Stimulated activated effector memory CD8-positive, alpha-beta T cell treated with anti-CD3 and anti-CD28 coated beads, Interleukin-12 subunit alpha, Interleukin-12 subunit beta, amount 100 ng/mL, for 72 hours (primary cell): ENCODE data around the gene SPP1.
"Not testable (repeated sequence)": the region's sequence is repeated elsewhere in the genome, so short reads cannot be mapped to it uniquely, and the experiment has no call there.

Experiments used
- ATAC-seq: fragments of 150-1000 bp; cut with Tn5 transposase; 2 replicates; pipeline ENCODE4 v1.10.0; 2021
- DNase-seq, 2 donors: peaks; one replicate each; pipeline ENCODE4 v3.0.0; 2021 to 2022; ENCODE audit warnings: low spot score in 2 of 2
- H3K27ac Mint-ChIP-seq: one replicate; pipeline ENCODE4 v1.8.0; 2022; ENCODE audit warnings: mild to moderate bottlenecking, mixed read lengths
- H3K36me3 Mint-ChIP-seq: one replicate; pipeline ENCODE4 v1.8.0; 2022; ENCODE audit warnings: mild to moderate bottlenecking, mixed read lengths
- H3K4me1 Mint-ChIP-seq: one replicate; pipeline ENCODE4 v1.8.0; 2022; ENCODE audit warnings: mixed read lengths
- H3K4me3 Mint-ChIP-seq: one replicate; pipeline ENCODE4 v1.8.0; 2022; ENCODE audit warnings: mild to moderate bottlenecking, mixed read lengths
- H3K9me3 Mint-ChIP-seq: one replicate; pipeline ENCODE4 v1.8.0; 2022; ENCODE audit warnings: mixed read lengths

Gene SPP1

GRCh38 chr4:87973283-87974169, 2.0 kb upstream of the SPP1 start:
- no peaks in the 10 kb centered on the region for H3K9me3 Mint-ChIP-seq
- no peaks in the 10 kb centered on the region for H3K36me3 Mint-ChIP-seq
- peak; percentile 68 for ATAC-seq
- H3K27ac Mint-ChIP-seq, result no peak overlapping the region
- peaks cover 6% of the 10 kb centered on the region for H3K4me1 Mint-ChIP-seq
- no peak for DNase-seq
- no peak overlapping the region for H3K4me3 Mint-ChIP-seq

- DNase-seq (no peak), ATAC-seq (no peak)
- H3K4me3 Mint-ChIP-seq, result no peak overlapping the region
- H3K36me3 Mint-ChIP-seq, result no peaks in the 10 kb centered on the region
- no peak overlapping the region for H3K27ac Mint-ChIP-seq
- peaks cover 6% of the 10 kb centered on the region for H3K4me1 Mint-ChIP-seq
- no peaks in the 10 kb centered on the region for H3K9me3 Mint-ChIP-seq
Measured at GRCh38 chr4:87974856-87975462, 555 bp upstream of the SPP1 start.

- Mint-ChIP-seq H3K4me3 (no peak overlapping the region), H3K9me3 (no peaks in the 10 kb centered on the region), H3K27ac (no peak overlapping the region), H3K36me3 (no peaks in the 10 kb centered on the region), H3K4me1 (peaks cover 6% of the 10 kb centered on the region)
- ATAC-seq (no peak), DNase-seq (no peak)
Measured at GRCh38 chr4:87977521-87978278, 2.2 kb downstream of the SPP1 start.

GRCh38 chr4:87978681-87979080, 3.2 kb downstream of the SPP1 start:
- Mint-ChIP-seq H3K4me1 (peaks cover 6% of the 10 kb centered on the region), H3K36me3 (no peaks in the 10 kb centered on the region), H3K9me3 (no peaks in the 10 kb centered on the region), H3K4me3 (no peak overlapping the region), H3K27ac (no peak overlapping the region)
- peak; percentile 36 for ATAC-seq
- DNase-seq, result no peak

- Mint-ChIP-seq H3K4me1 (peaks cover 6% of the 10 kb centered on the region), H3K9me3 (no peaks in the 10 kb centered on the region), H3K27ac (no peak overlapping the region), H3K36me3 (no peaks in the 10 kb centered on the region), H3K4me3 (no peak overlapping the region)
- no peak for DNase-seq
- ATAC-seq, result no peak
Measured at GRCh38 chr4:87979810-87980209, 4.3 kb downstream of the SPP1 start.

- Mint-ChIP-seq H3K36me3 (no peaks in the 10 kb centered on the region), H3K27ac (no peak overlapping the region), H3K4me1 (peaks cover 5% of the 10 kb centered on the region), H3K4me3 (no peak overlapping the region), H3K9me3 (no peaks in the 10 kb centered on the region)
- DNase-seq (no peak), ATAC-seq (no peak)
Measured at GRCh38 chr4:87981486-87981885, 6.0 kb downstream of the SPP1 start.

- no peaks in the 10 kb centered on the region for H3K9me3 Mint-ChIP-seq
- DNase-seq (no peak), ATAC-seq (no peak)
- peaks cover 5% of the 10 kb centered on the region for H3K4me1 Mint-ChIP-seq
- no peak overlapping the region for H3K4me3 Mint-ChIP-seq
- H3K27ac Mint-ChIP-seq, result no peak overlapping the region
- H3K36me3 Mint-ChIP-seq, result no peaks in the 10 kb centered on the region
Measured at GRCh38 chr4:87982036-87982435, 6.5 kb downstream of the SPP1 start.

GRCh38 chr4:87982446-87983010, 7.0 kb downstream of the SPP1 start:
- no peaks in the 10 kb centered on the region for H3K9me3 Mint-ChIP-seq
- no peaks in the 10 kb centered on the region for H3K36me3 Mint-ChIP-seq
- peaks cover 5% of the 10 kb centered on the region for H3K4me1 Mint-ChIP-seq
- no peak overlapping the region for H3K27ac Mint-ChIP-seq
- no peak for DNase-seq
- no peak overlapping the region for H3K4me3 Mint-ChIP-seq
- ATAC-seq, result no peak

GRCh38 chr4:87983996-87984395, 8.5 kb downstream of the SPP1 start:
- H3K4me1 Mint-ChIP-seq, result peaks cover 5% of the 10 kb centered on the region
- H3K36me3 Mint-ChIP-seq, result no peaks in the 10 kb centered on the region
- no peaks in the 10 kb centered on the region for H3K9me3 Mint-ChIP-seq
- ATAC-seq (no peak), DNase-seq (no peak)
- H3K27ac Mint-ChIP-seq, result no peak overlapping the region
- no peak overlapping the region for H3K4me3 Mint-ChIP-seq

- H3K4me3 Mint-ChIP-seq, result no peak overlapping the region
- peak; percentile 90 for ATAC-seq
- peak; percentile 24 to 58 for DNase-seq
- no peaks in the 10 kb centered on the region for H3K9me3 Mint-ChIP-seq
- no peak overlapping the region for H3K27ac Mint-ChIP-seq
- peaks cover 5% of the 10 kb centered on the region for H3K4me1 Mint-ChIP-seq
- H3K36me3 Mint-ChIP-seq, result no peaks in the 10 kb centered on the region
Measured at GRCh38 chr4:87985097-87985886, 9.8 kb downstream of the SPP1 start.

- Mint-ChIP-seq H3K4me3 (no peak overlapping the region), H3K36me3 (no peaks in the 10 kb centered on the region), H3K27ac (no peak overlapping the region), H3K4me1 (peaks cover 5% of the 10 kb centered on the region), H3K9me3 (no peaks in the 10 kb centered on the region)
- DNase-seq (no peak), ATAC-seq (no peak)
Measured at GRCh38 chr4:87985887-87986200, 10.3 kb downstream of the SPP1 start.

GRCh38 chr4:87986508-87986907, 11.0 kb downstream of the SPP1 start:
- Mint-ChIP-seq H3K4me3 (no peak overlapping the region), H3K4me1 (peaks cover 5% of the 10 kb centered on the region), H3K9me3 (no peaks in the 10 kb centered on the region), H3K36me3 (no peaks in the 10 kb centered on the region), H3K27ac (no peak overlapping the region)
- ATAC-seq (no peak), DNase-seq (no peak)

- ATAC-seq, result no peak
- DNase-seq, result no peak
- H3K4me1 Mint-ChIP-seq, result peaks cover 5% of the 10 kb centered on the region
- H3K4me3 Mint-ChIP-seq, result no peak overlapping the region
- H3K9me3 Mint-ChIP-seq, result no peaks in the 10 kb centered on the region
- H3K36me3 Mint-ChIP-seq, result no peaks in the 10 kb centered on the region
- no peak overlapping the region for H3K27ac Mint-ChIP-seq
Measured at GRCh38 chr4:87989765-87990164, 14.3 kb downstream of the SPP1 start.

- Mint-ChIP-seq H3K4me1 (no peaks in the 10 kb centered on the region), H3K9me3 (no peaks in the 10 kb centered on the region), H3K4me3 (no peak overlapping the region), H3K36me3 (no peaks in the 10 kb centered on the region), H3K27ac (no peak overlapping the region)
- ATAC-seq (no peak), DNase-seq (no peak)
Measured at GRCh38 chr4:87995435-87995834, 19.9 kb downstream of the SPP1 start.

- H3K36me3 Mint-ChIP-seq, ATAC-seq, H3K9me3 Mint-ChIP-seq, H3K27ac Mint-ChIP-seq, H3K4me1 Mint-ChIP-seq, H3K4me3 Mint-ChIP-seq, DNase-seq: not testable (repeated sequence)
Measured at GRCh38 chr4:87999191-87999691, 23.7 kb downstream of the SPP1 start.
